GDM1 (cell line): ENCODE measurements around the gene ASTL.
A peak's percentile ranks its signal among the peaks of the same experiment; 100 is the strongest.

Experiments used
- DNase-seq: peaks from one replicate; lab custom pipeline; 2025; lab: John Stamatoyannopoulos, UW

The ASTL gene

DNA sequence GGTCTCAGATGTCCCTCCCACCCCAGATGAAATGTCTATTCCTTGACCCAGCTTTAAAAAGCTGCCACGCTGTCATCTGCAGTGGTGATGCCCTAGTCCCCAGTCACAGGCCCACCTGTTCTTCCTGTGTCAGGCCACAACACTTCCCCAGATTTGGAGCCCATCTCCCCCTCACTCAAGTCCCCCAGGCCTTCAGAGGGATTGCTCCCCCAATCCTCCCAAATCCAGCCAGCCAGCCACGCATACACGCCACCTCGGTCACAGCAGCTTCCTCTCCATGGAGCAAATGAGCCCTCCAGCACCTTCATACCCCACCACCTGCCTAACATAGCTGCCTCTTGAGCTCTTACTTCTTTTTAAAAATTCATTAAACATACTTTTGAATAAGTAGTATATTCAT lies 7.8 kb downstream of the ASTL start:
- no peak for DNase-seq

DNA sequence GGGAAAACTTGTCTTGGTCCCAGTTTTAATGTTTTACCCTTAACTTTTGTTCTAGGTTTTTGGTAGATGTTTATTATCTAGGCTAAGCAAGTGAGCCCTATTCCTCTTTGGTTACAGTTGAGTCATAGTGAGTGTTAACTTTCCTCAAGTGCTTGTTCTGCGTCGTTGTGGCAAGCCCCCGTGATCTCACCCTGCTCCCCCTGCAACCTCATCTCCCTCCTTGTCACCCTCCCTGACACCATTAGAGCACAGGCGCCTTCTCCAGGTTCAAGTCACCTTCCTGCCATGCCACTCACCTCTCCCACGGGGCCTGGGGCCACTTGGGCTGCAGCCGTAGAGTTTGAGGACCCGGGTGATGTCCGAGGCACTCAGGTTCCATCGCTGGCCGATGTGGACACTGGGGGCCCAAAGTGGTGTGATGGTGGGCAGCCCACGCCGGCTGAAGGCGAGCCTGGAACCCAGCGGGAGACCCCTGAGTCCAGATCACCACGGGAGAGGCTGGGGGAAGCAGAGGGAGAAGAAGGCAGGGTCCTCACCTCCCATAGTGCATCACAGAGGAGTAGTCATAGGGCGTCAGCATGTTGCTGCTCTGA lies 8.7 kb downstream of the ASTL start:
- DNase-seq: no peak

- DNase-seq: no peak
Observed at GRCh38 chr2:96128456-96128855, 9.8 kb downstream of the ASTL start.

DNA sequence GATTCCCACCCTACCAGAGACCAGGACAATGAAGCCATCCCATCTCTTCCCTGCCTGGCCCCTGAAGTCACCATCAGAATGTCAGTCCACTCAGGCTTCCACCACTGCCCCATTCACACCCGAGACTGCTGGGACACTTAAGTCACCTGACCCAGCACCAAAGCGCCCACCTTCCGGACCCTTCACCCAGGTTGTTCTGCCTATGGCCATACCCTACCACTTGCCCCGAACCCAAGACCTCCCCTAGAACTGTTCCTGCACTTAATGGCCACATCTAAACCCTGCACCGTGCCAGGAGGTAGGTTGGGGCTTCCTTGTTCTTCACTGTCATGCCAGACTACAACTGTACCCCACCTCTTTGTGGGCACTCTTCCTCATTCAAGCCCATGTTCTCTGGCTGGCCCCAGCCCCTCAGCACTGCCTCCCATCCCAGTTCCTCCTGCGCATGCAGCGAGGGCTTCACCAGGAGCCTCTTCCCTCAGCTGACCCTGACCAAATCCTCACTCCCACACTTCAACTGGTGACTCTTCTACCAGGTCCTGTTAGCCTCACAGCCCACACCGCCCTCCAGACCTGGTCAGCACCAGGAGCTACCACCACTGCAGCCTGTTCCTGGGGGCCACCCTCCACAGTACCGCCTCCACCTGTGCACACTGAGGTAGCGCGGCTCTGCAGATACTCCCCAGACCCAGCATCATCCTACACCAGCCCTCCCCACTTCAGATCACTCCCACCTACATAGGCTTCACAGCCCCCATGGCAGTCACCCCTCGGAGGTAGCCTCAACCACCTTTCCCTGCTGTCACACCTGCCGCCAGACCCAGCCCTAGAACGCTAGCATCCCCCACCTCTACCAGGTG lies 13.7 kb downstream of the ASTL start:
- DNase-seq: no peak

DNA sequence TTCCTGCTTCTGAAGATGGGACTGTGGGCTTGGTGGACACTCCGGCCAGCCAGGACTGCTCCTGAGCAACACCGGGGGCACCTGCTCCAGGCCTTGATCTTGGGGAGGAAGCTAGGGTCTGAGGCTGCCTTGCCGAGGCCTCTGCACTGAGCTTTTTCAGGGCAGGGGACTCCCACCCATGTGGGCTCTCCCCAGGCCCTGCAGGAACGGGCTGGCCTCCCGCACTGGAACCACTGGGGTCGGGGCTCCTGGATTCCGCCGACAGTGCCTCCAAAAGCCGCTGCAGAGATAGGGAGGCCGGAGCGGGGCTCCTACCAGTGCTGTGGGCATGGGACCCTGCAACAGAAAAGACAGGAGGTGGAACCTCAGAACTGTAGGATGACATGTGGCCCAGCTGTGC lies 14.4 kb downstream of the ASTL start:
- no peak for DNase-seq

- DNase-seq: no peak
Observed at GRCh38 chr2:96123290-96123689, 15.0 kb downstream of the ASTL start.

GRCh38 chr2:96122391-96122790 lies 15.9 kb downstream of the ASTL start:
- no peak for DNase-seq

DNA sequence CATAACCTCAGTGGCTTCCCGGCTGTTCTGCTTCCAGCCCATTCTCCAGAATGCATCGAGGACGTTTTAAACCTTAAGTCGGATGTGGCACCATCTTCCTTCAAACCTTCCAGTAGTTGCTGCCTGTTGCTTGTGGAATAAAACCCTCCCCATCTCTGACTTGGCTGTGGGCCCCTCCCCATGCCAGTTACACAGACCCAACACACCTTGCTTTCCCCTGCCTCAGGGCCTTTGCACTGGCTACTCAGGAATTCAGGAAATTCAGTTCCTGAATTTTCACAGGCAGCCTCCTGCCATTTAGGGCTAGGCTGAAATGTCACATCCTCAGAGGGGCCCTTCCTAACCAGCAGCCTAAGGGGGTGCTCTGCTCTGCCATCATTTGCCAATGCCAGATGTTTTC lies 16.9 kb downstream of the ASTL start:
- DNase-seq: no peak

- no peak for DNase-seq
Observed at GRCh38 chr2:96120991-96121390, 17.3 kb downstream of the ASTL start.

- DNase-seq: no peak
Observed at GRCh38 chr2:96120091-96120720, 18.1 kb downstream of the ASTL start.

GRCh38 chr2:96119389-96119751 lies 18.9 kb downstream of the ASTL start:
- no peak for DNase-seq

- no peak for DNase-seq
Observed at GRCh38 chr2:96118698-96119388, 19.5 kb downstream of the ASTL start.

DNA sequence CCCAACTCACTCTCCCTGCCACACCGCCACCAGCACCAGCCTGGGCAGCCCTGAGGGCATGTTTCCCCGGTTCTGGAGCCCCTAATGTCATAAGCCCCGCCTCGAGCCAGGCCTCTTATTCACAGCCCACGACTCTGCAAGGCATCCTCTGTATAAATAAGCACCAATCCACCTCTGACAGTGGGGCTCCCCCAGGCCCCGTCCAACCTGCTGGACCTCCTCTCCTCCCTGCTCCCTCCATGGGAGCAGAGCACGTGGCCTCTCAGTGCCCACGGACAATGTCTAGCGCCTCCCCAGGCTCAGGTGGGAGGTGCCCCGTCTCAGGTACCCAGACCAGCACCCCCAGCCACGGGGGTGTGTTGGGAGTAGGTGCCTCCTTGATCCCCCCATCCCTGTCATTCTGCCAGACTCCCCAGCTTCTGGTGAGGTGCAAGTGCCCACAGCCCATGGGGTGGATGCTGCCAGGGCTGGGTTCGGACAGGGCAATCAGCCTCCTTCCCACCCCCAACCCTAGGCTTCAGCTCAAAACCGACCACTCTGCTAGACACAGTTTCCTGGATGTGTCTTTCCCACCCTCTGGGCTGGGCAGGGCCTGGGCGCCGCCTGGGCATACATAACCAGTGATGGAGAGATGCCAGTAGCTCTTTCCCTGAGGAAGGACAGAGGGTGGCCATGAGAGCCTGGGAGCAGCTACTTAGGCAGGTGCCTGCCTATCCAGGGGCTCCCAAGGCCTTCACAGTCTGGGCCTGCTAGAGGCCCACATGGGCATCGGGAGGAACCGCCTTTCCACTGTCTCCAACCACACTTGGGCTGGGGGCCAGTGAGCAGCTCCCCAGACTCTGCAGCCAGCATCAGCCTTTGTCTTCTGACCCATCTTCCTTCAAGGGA lies 20.4 kb downstream of the ASTL start:
- DNase-seq: no peak

GRCh38 chr2:96116879-96117533 lies 21.3 kb downstream of the ASTL start:
- DNase-seq: peak; percentile 11

GRCh38 chr2:96116424-96116878 lies 21.9 kb downstream of the ASTL start, which contains the start of gene ADRA2B:
Gene ADRA2B, minus strand, starts transcription at chr2:96116571. Its CDS starts 422 bp downstream, at chr2:96116149.
- DNase-seq: no peak

GRCh38 chr2:96115631-96116423 lies 22.5 kb downstream of the ASTL start:
- DNase-seq: no peak

DNA sequence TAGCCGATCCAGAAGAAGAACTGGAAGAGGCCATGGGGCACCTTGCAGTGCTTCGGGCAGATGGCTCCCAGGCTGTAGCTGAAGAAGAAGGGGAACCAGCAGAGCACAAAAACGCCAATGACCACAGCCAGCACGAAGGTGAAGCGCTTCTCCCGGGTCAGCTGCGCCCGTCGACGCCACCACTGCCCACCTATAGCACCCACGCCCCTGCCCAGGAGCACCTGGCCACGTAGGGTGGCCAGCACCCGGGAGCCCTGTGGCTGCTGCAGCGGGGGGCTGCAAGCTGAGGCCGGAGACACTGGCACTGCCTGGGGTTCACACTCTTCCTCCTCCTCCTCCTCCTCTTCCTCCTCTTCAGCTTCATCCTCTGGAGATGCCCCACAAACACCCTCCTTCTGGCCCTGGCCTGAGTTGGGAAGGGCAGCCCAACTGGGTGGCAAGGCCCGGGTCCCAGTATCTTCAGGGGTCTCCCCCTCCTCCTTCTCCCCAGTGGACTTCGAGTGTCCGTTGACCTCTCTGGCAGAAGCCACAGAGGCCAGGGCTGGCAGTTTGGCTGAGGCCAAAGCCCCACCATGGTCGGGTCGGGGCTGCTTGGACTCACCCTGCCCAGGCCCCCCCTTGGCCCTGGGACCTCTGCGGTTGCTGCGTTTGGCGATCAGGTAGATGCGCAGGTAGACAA lies 23.3 kb downstream of the ASTL start:
- no peak for DNase-seq

DNA sequence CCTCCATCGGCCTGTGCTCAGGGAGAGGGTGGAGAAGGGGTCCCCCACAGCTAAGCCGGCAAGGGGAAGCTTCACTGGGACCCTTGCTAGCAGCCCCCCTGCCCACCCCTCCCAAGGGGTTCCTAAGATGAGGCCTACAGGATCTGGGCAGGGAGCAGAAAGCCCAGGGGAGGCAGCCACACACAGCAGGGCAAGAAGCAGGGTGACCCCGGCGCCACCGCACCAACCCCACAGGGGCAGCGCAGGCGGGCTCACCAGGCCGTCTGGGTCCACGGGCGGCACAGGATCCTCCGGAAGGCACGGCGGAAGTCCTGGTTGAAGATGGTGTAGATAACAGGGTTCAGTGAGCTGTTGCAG lies 23.8 kb downstream of the ASTL start:
- DNase-seq: no peak

DNA sequence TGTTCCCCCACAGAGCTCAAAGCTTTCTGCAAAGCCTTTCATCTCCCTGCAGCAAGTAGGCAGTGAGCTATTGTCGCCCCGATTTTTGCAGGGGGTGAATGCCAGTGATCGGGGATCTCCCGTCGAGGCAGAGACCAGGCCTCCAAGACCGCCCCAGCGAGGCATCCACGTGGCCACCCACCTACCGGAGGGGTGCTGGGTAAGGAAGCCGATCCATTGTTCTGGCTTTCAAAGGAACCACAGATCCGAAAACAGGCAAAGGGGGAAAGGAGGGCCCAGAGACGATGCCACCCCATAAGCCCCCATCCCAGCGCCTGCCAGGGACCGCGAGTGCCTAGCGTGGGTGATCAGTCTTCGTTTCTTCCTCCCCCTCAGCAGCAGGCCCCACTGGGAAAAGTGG lies 24.4 kb downstream of the ASTL start:
- DNase-seq: no peak

DNA sequence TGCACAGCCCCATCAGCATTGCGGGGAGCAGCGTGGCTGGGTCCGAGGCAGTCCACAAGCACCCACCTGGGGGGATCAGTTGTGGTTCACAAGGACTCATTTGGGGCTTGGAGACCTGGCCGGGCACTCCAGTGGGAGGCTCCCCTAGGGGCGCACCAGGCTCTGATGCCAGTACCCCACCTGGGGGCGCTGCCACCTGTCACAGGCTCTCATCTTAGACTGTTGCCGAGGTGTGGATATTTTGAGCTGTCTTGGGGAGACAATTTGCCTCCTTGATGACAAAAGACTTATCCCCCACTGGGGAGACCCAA lies 25.0 kb downstream of the ASTL start:
- no peak for DNase-seq
